ENCODE data around the gene ADAD2. TPM values are rescaled to one million over a fixed set of nuclear protein-coding genes. Genes with fewer than 3 reads are reported as not detected.

ADAD2 gene
- total RNA-seq, 2 experiments from 2014 or later, result not detected

GRCh38 chr16:84182680-84183571, 8.0 kb upstream of the ADAD2 start:
- Histone ChIP-seq H2AFZ (ENCODE audit: low read length) (no peak overlapping the region), H3K36me3 (ENCODE audit: insufficient read depth, low read length) (peaks cover 56% of the 10 kb centered on the region), H3K27ac (ENCODE audit: low read depth, low read length, poor library complexity, severe bottlenecking) (no peak overlapping the region), H3K9me3 (ENCODE audit: low read length) (no peaks in the 10 kb centered on the region), H3K4me2 (ENCODE audit: low read length) (no peak overlapping the region), H3K4me1 (ENCODE audit: insufficient read depth, low read length, poor library complexity, severe bottlenecking) (peaks cover 9% of the 10 kb centered on the region), H3K79me2 (ENCODE audit: insufficient read depth, low read depth, low read length) (peaks cover 21% of the 10 kb centered on the region; the same call in 1 of the 2 replicates), H4K20me1 (ENCODE audit: insufficient read depth, low read length) (no peaks in the 10 kb centered on the region; the same call in 1 of the 2 replicates), H3K9me2 (ENCODE audit: insufficient read depth, low read length) (no peaks in the 10 kb centered on the region), H3K4me3 (ENCODE audit: low read depth, low read length, poor library complexity, severe bottlenecking) (no peak overlapping the region)
- intact Hi-C loops (cut with micrococcal nuclease; ENCODE audit: unreplicated experiment), result no loop called here
- BruUV-seq (replicated peaks), result no TSS peak
- DNase-seq (ENCODE audit: low spot score), result no peak
- POLR2A ChIA-PET, result no interaction called here
- CTCF ChIA-PET (ENCODE audit: unreplicated experiment), result no interaction called here
- TF ChIP-seq CTCF (conservative IDR thresholded peaks at IDR 0.05; ENCODE audit: low read length) (no peak), EZH2phosphoT487 (IDR thresholded peaks at IDR 0.05; ENCODE audit: borderline replicate concordance, low read depth, low read length) (no peak)

GRCh38 chr16:84183572-84183875, 7.4 kb upstream of the ADAD2 start:
- no peak for DNase-seq (ENCODE audit: low spot score)
- intact Hi-C loops (cut with micrococcal nuclease; ENCODE audit: unreplicated experiment), result no loop called here
- Histone ChIP-seq H3K4me3 (ENCODE audit: low read depth, low read length, poor library complexity, severe bottlenecking) (no peak overlapping the region), H3K27ac (ENCODE audit: low read depth, low read length, poor library complexity, severe bottlenecking) (no peak overlapping the region), H4K20me1 (ENCODE audit: insufficient read depth, low read length) (no peaks in the 10 kb centered on the region; the same call in 1 of the 2 replicates), H3K4me1 (ENCODE audit: insufficient read depth, low read length, poor library complexity, severe bottlenecking) (peaks cover 9% of the 10 kb centered on the region), H3K79me2 (ENCODE audit: insufficient read depth, low read depth, low read length) (peaks cover 21% of the 10 kb centered on the region; the same call in 1 of the 2 replicates), H3K9me3 (ENCODE audit: low read length) (no peaks in the 10 kb centered on the region), H3K9me2 (ENCODE audit: insufficient read depth, low read length) (no peaks in the 10 kb centered on the region), H3K4me2 (ENCODE audit: low read length) (no peak overlapping the region), H2AFZ (ENCODE audit: low read length) (no peak overlapping the region), H3K36me3 (ENCODE audit: insufficient read depth, low read length) (peaks cover 50% of the 10 kb centered on the region)
- no peak for TF ChIP-seq EZH2phosphoT487 (IDR thresholded peaks at IDR 0.05; ENCODE audit: borderline replicate concordance, low read depth, low read length)
- TF ChIP-seq CTCF (conservative IDR thresholded peaks at IDR 0.05; ENCODE audit: low read length), result no peak
- no TSS peak for BruUV-seq (replicated peaks)
- CTCF ChIA-PET (ENCODE audit: unreplicated experiment), result no interaction called here
- POLR2A ChIA-PET, result no interaction called here
